Activated T-cell treated with anti-CD3 and anti-CD28 coated beads, Interleukin-2, amount 50 U/mL, for 4 hours (primary cell): ENCODE measurements around the gene CDKN3. TPM values are rescaled to one million over a fixed set of nuclear protein-coding genes. Genes with fewer than 3 reads are reported as not detected.
"Not testable (repeated sequence)": the region's sequence is repeated elsewhere in the genome, so short reads cannot be mapped to it uniquely, and the experiment has no call there.

ENCODE experiments used
- ATAC-seq, 2 donors: fragments of 200-7000 bp; cut with Tn5 transposase; one replicate each; pipeline ENCODE4 v1.10.0; 2021
- DNase-seq: peaks from one replicate; pipeline ENCODE4 v3.0.0-alpha.2; 2020
- H3K27me3 Mint-ChIP-seq: one replicate; pipeline ENCODE4 v1.8.0; 2021; ENCODE audit warnings: low read depth, mixed read lengths
- H3K36me3 Mint-ChIP-seq: one replicate; pipeline ENCODE4 v1.8.0; 2022; ENCODE audit warnings: mixed read lengths; ENCODE audit not compliant: insufficient read depth
- H3K4me1 Mint-ChIP-seq: one replicate; pipeline ENCODE4 v1.8.0; 2021; ENCODE audit warnings: low read depth, mixed read lengths
- H3K4me3 Mint-ChIP-seq: one replicate; pipeline ENCODE4 v1.8.0; 2021; ENCODE audit warnings: mild to moderate bottlenecking, moderate library complexity, mixed read lengths
- H3K9me3 Mint-ChIP-seq: one replicate; pipeline ENCODE4 v1.8.0; 2021; ENCODE audit warnings: mixed read lengths
- total RNA-seq, 3 donors: library from RNA; stranded (reverse); gene quantifications; one replicate each; pipeline ENCODE4 v1.2.1, GENCODE V29; 2021

Gene CDKN3
- total RNA-seq, 3 donors from 2014 or later = 9.0 to 10.5 (median 9.8) TPM

GRCh38 chr14:54447231-54447692, 50.5 kb downstream of the CDKN3 start:
- peaks cover 2% of the 10 kb centered on the region for H3K27me3 Mint-ChIP-seq
- no peak for ATAC-seq

GRCh38 chr14:54450535-54450934, 53.7 kb downstream of the CDKN3 start:
- Mint-ChIP-seq H3K4me3 (no peak overlapping the region), H3K27me3 (peaks cover 2% of the 10 kb centered on the region), H3K9me3 (no peaks in the 10 kb centered on the region), H3K4me1 (no peaks in the 10 kb centered on the region), H3K36me3 (no peaks in the 10 kb centered on the region)
- ATAC-seq = no peak
- DNase-seq = no peak

More at GRCh38 chr14:54447231-54447692, 50.5 kb downstream of the CDKN3 start:
- Mint-ChIP-seq H3K4me1 (no peaks in the 10 kb centered on the region), H3K9me3 (no peaks in the 10 kb centered on the region), H3K4me3 (no peak overlapping the region), H3K36me3 (no peaks in the 10 kb centered on the region)
- DNase-seq = no peak

GRCh38 chr14:54451121-54451601, 54.4 kb downstream of the CDKN3 start:
- no peaks in the 10 kb centered on the region for H3K36me3 Mint-ChIP-seq
- ATAC-seq (no peak), DNase-seq (no peak)
- H3K27me3 Mint-ChIP-seq = peaks cover 2% of the 10 kb centered on the region
- no peaks in the 10 kb centered on the region for H3K4me1 Mint-ChIP-seq
- H3K4me3 Mint-ChIP-seq = no peak overlapping the region
- no peaks in the 10 kb centered on the region for H3K9me3 Mint-ChIP-seq

DNA sequence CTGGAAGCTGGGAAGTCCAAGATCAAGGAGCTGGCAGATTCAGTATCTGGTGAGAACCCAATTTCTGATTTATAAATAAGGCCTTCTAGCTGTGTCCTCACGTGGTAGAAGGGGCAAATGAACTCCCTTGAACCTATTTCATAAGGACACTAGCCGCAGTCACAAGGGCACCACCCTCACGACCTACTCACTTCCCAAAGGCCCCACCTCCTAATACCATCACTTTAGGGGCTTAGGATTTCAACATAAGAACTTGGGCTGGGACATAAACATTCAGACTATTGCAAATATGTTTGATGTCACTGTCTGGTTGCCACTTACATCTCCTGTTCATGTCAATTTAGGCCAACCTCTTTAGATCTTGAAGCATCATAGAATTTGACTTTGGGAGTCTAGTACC, 55.2 kb downstream of the CDKN3 start:
- Mint-ChIP-seq H3K27me3 (peaks cover 2% of the 10 kb centered on the region), H3K9me3 (no peaks in the 10 kb centered on the region), H3K4me3 (no peak overlapping the region), H3K36me3 (no peaks in the 10 kb centered on the region), H3K4me1 (no peaks in the 10 kb centered on the region)
- DNase-seq (no peak), ATAC-seq (no peak)

- Mint-ChIP-seq H3K9me3 (no peaks in the 10 kb centered on the region), H3K36me3 (no peaks in the 10 kb centered on the region), H3K4me1 (no peaks in the 10 kb centered on the region), H3K4me3 (no peak overlapping the region), H3K27me3 (peaks cover 2% of the 10 kb centered on the region)
- ATAC-seq = no peak
- DNase-seq = no peak
Observed at GRCh38 chr14:54453252-54453651, 56.4 kb downstream of the CDKN3 start.

GRCh38 chr14:54453990-54454389, 57.2 kb downstream of the CDKN3 start:
- not testable (repeated sequence) for H3K9me3 Mint-ChIP-seq, H3K36me3 Mint-ChIP-seq, H3K4me1 Mint-ChIP-seq, H3K4me3 Mint-ChIP-seq, ATAC-seq, DNase-seq, H3K27me3 Mint-ChIP-seq

GRCh38 chr14:54455363-54455762, 58.6 kb downstream of the CDKN3 start:
- Mint-ChIP-seq H3K4me1 (no peaks in the 10 kb centered on the region), H3K4me3 (no peak overlapping the region), H3K36me3 (peaks cover 4% of the 10 kb centered on the region)

DNA sequence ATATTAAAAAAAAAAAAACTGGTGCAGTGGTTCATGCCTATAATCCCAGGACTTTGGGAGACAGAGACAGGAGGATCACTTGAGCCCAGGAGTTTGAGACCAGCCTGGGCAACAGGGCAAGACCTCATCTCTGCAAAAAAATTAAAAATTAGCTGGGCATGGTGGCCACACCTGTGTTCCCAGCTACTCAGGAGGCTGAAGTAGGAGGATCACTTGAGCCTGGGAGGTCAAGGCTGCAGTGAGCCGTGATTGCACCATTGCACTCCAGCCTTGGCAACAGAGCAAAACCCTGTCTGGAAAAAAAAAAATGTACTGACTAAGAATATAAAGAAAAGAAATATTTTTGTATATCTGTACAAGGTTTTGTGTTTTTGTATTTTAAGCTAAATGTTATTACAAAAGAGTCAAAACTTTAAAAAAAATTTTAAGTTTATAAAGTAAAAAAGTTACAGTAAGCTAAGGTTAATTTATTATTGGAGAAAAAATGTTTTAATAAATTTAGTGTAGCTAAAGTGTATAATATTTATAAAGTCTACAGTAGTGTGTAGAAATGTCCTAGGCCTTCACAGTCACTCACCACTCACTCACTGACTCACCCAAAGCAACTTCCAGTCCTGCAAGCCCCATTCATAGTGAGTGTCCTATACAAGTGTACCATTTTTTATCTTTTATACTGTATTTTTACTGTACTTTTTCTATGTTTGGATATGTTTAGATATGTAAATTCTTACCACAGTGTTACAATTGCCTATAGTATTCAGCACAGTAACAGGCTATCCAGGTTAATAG, 60.2 kb downstream of the CDKN3 start:
- not testable (repeated sequence) for DNase-seq, H3K9me3 Mint-ChIP-seq, ATAC-seq, H3K36me3 Mint-ChIP-seq, H3K4me1 Mint-ChIP-seq, H3K27me3 Mint-ChIP-seq, H3K4me3 Mint-ChIP-seq

More at GRCh38 chr14:54455363-54455762, 58.6 kb downstream of the CDKN3 start:
- Mint-ChIP-seq H3K9me3 (peaks cover 8% of the 10 kb centered on the region), H3K27me3 (no peaks in the 10 kb centered on the region)
- no peak for DNase-seq
- no peak for ATAC-seq

DNA sequence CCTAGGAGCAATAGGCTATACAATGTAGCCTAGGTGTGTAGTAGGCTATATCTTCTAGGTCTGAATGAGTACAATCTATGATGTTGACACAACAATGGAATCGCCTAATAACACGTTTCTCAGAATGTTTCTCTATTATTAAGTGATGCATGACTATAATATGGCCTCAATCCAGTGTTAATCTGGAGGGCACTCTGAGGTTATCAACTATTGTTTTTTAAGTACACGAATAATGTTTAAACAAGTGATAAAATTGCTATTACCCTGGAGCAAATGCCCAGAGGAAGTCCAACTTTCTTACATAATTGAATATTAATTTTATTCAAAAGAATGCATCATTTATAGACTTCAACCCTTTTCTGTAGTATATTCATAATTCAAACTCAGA, 60.8 kb downstream of the CDKN3 start:
- Mint-ChIP-seq H3K9me3 (peaks cover 8% of the 10 kb centered on the region), H3K36me3 (peaks cover 4% of the 10 kb centered on the region), H3K4me1 (peaks cover 4% of the 10 kb centered on the region), H3K4me3 (no peak overlapping the region), H3K27me3 (no peaks in the 10 kb centered on the region)
- DNase-seq = no peak
- no peak for ATAC-seq

DNA sequence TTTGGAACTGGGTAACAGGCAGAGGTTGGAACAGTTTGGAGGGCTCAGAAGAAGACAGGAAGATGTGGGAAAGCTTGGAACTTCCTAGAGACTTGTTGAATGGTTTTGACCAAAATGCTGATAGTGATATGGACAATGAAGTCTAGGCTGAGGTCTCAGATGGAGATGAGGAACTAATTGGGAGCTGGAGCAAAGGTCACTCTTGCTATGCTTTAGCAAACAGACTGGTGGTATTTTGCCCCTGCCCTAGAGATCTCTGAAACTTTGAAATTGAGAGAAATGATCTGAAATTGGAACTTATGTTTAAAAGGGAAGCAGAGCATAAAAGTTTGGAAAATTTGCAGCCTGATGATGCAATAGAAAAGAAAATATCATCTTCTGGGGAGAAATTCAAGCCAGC, 61.7 kb downstream of the CDKN3 start:
- H3K4me1 Mint-ChIP-seq, H3K4me3 Mint-ChIP-seq, DNase-seq, H3K9me3 Mint-ChIP-seq, H3K36me3 Mint-ChIP-seq, H3K27me3 Mint-ChIP-seq, ATAC-seq: not testable (repeated sequence)

- no peak overlapping the region for H3K4me3 Mint-ChIP-seq
- no peak for DNase-seq
- no peak for ATAC-seq
- H3K4me1 Mint-ChIP-seq = peaks cover 4% of the 10 kb centered on the region
- H3K9me3 Mint-ChIP-seq = peaks cover 8% of the 10 kb centered on the region
- peaks cover 4% of the 10 kb centered on the region for H3K36me3 Mint-ChIP-seq
- no peaks in the 10 kb centered on the region for H3K27me3 Mint-ChIP-seq
Observed at GRCh38 chr14:54459106-54459505, 62.3 kb downstream of the CDKN3 start.

DNA sequence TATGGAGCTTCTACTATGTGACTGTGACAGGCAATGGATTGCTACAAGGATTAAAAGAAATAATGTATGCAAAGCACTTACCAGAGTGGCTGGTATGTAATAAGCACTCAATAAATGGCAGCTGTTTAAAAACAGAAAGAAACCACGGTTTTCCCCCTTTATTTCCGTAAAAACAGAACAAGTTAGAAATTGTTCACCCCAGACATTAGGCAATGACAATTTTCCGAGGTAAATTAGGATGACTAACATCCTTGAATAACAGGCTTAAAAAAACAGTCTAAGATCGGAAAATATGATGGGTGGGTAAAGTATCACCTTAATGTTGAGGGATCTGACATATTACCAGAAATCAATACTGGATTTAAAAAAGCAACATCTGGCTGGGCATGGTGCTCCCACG, 65.2 kb downstream of the CDKN3 start:
- peaks cover 4% of the 10 kb centered on the region for H3K36me3 Mint-ChIP-seq
- H3K4me1 Mint-ChIP-seq = peaks cover 4% of the 10 kb centered on the region
- DNase-seq (no peak), ATAC-seq (peak; percentile 37 to 41)
- peaks cover 8% of the 10 kb centered on the region for H3K9me3 Mint-ChIP-seq
- no peaks in the 10 kb centered on the region for H3K27me3 Mint-ChIP-seq
- H3K4me3 Mint-ChIP-seq = no peak overlapping the region

DNA sequence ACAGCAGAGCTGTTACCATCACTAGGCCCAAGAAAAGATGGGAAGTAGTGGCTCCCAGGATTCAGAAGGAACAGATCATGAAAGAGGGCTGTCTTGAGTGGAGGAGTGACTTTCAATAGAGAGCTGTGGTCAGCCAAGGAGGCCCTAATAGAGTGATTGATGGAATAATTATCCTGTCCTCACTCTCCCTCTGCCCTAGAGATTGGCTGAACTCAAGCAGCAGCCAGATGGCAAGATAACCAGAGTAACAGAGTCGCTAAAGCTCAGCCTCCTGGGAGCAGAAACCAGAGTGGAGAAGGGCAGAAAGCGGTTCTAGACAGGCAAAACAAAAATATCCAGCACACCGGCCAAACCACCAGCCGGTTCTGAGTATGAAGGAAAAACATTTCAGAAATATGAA, 68.8 kb downstream of the CDKN3 start:
- peaks cover 4% of the 10 kb centered on the region for H3K4me1 Mint-ChIP-seq
- H3K9me3 Mint-ChIP-seq = peaks cover 11% of the 10 kb centered on the region
- ATAC-seq (no peak), DNase-seq (no peak)
- H3K27me3 Mint-ChIP-seq = no peaks in the 10 kb centered on the region
- peaks cover 15% of the 10 kb centered on the region for H3K36me3 Mint-ChIP-seq
- no peak overlapping the region for H3K4me3 Mint-ChIP-seq

GRCh38 chr14:54467280-54467679, 70.5 kb downstream of the CDKN3 start:
- ATAC-seq (no peak), DNase-seq (no peak)
- no peaks in the 10 kb centered on the region for H3K27me3 Mint-ChIP-seq
- peaks cover 19% of the 10 kb centered on the region for H3K36me3 Mint-ChIP-seq
- peaks cover 1% of the 10 kb centered on the region for H3K4me1 Mint-ChIP-seq
- H3K9me3 Mint-ChIP-seq = peaks cover 11% of the 10 kb centered on the region
- H3K4me3 Mint-ChIP-seq = no peak overlapping the region
